GM10266 (cell line): ENCODE measurements around the gene FAM237A.

Experiments
- DNase-seq: peaks from one replicate; pipeline ENCODE4 v3.0.0; 2012; ENCODE audit errors: extremely low spot score
- CTCF ChIP-seq: IDR thresholded peaks from 2 replicates; pipeline ENCODE4 v1.5.1; 2012; ENCODE audit warnings: mild to moderate bottlenecking, low read depth; ENCODE audit not compliant: control insufficient read depth, insufficient read depth; ENCODE audit errors: missing control alignments

Gene FAM237A

GRCh38 chr2:206615417-206616089 is 26.7 kb upstream of the FAM237A start:
- TF ChIP-seq CTCF: no peak

GRCh38 chr2:206616151-206616550 is 26.1 kb upstream of the FAM237A start:
- no peak for TF ChIP-seq CTCF
- DNase-seq: no peak

More at GRCh38 chr2:206615417-206616089, 26.7 kb upstream of the FAM237A start:
- DNase-seq: no peak

GRCh38 chr2:206619011-206619410 is 23.3 kb upstream of the FAM237A start:
- TF ChIP-seq CTCF: no peak

GRCh38 chr2:206626108-206626507 is 16.2 kb upstream of the FAM237A start:
- DNase-seq: no peak
- TF ChIP-seq CTCF: no peak

More at GRCh38 chr2:206619011-206619410, 23.3 kb upstream of the FAM237A start:
- DNase-seq: no peak

- DNase-seq: no peak
- TF ChIP-seq CTCF: no peak
These were observed 14.7 kb upstream of the FAM237A start for GRCh38 chr2:206627632-206628031.

GRCh38 chr2:206631340-206631739 is 10.9 kb upstream of the FAM237A start:
- no peak for DNase-seq
- no peak for TF ChIP-seq CTCF

- no peak for DNase-seq
- TF ChIP-seq CTCF: no peak
These were observed 7.3 kb upstream of the FAM237A start for GRCh38 chr2:206635015-206635414.
